GM12874 (cell line): Measurements from ENCODE around the gene RSRC1.

Source experiments
- TF ChIP-seq, protein P1 (sequence below): IDR thresholded peaks from 2 replicates; pipeline ENCODE4 v1.5.1; 2011; ENCODE audit warnings: low read depth, mild to moderate bottlenecking, control low read depth, low read length, moderate library complexity; ENCODE audit not compliant: insufficient read depth

Gene RSRC1

DNA sequence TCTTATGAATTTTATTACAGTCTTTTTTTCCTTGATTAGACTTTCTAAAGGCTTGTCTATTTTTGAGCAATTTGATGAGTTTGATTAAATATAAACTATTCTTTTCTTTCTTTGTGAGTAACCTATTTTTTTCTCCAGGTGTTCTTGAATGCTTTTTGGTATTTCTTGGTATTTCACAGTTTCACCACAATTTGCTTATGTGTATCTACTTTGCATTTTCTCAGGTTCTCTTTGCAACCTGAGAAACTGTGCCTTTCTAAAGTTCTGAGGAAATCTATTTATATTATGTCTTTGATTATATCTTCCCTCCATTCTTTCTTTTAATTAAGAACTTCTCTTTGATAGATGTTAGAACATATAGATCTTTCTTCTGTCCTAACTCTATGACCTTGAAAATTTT is 344.0 kb downstream of the RSRC1 start:
- TF ChIP-seq, protein P1, sequence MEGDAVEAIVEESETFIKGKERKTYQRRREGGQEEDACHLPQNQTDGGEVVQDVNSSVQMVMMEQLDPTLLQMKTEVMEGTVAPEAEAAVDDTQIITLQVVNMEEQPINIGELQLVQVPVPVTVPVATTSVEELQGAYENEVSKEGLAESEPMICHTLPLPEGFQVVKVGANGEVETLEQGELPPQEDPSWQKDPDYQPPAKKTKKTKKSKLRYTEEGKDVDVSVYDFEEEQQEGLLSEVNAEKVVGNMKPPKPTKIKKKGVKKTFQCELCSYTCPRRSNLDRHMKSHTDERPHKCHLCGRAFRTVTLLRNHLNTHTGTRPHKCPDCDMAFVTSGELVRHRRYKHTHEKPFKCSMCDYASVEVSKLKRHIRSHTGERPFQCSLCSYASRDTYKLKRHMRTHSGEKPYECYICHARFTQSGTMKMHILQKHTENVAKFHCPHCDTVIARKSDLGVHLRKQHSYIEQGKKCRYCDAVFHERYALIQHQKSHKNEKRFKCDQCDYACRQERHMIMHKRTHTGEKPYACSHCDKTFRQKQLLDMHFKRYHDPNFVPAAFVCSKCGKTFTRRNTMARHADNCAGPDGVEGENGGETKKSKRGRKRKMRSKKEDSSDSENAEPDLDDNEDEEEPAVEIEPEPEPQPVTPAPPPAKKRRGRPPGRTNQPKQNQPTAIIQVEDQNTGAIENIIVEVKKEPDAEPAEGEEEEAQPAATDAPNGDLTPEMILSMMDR: no peak

DNA sequence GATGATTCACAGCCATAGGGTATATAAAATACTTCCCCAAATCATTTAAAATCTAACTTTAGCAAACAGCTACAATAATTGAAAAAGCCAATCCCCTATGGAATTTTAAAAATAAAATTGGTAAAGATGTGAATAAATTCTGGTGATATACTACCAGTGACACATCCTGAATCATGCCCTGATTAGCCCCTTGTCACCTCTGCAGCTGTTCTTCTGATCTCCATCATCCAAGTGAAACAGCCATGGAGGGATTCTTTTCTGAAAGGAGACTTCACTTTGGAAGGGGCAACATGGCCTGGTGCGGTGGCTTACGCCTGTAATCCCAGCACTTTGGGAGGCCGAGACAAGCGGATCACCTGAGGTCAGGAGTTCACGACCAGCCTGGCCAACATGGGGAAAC is 345.5 kb downstream of the RSRC1 start:
- TF ChIP-seq, protein P1: no peak

DNA sequence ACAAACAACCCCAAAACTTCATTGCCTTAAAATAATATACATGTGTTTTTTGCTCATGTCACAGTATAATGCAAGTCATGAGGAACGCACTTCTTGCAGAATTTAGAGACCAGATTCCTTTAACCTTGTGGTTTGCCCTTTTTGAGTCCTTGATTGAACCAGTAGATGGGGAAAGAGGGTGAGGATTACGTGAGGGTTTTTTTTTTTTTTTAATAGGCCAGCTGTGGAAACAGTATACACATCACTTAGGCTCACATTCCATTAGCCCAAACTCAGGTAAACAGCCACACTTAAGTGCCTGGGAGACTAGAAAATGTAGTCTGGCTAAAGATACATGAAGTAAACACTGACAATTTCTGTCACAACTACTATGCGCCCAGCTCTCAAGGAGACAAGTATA is 346.2 kb downstream of the RSRC1 start:
- TF ChIP-seq, protein P1: no peak

DNA sequence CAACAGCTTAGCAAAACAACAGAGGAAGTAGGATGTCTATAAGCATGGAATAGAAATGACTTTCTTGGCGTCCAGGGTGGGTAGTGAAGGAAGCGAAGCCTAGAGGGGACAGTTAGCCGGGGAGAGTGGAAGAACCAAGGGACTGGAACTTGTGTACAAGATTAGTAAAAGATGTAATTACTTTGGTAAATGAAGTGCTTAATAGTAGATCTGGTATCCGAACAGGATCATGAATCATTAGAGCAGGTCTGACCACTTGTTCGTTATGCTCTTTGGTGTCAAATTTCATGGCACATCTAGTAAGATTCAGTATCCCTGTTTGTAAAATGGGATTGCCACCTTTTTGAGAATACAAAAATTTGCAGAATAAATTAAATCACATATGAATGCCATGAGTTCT is 348.6 kb downstream of the RSRC1 start:
- TF ChIP-seq, protein P1: no peak

DNA sequence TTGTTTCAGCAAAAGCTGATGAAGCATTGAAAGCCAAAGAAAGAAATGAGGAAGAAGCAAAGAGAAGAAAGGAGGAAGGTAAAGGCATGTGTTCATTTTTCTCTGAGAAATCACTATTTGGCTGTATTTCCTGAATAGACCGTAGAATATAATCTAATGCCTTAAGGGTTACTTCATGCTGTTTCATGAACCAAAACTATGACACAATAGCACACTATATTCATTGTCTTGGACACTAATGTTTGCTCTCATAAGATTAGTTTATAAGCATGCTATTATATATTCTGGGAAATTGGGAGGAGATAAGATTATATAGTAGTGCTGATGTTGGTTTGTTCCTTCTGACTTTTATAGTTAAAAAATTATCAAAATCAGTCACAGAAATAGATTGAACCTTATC is 351.0 kb downstream of the RSRC1 start:
- TF ChIP-seq, protein P1: no peak

DNA sequence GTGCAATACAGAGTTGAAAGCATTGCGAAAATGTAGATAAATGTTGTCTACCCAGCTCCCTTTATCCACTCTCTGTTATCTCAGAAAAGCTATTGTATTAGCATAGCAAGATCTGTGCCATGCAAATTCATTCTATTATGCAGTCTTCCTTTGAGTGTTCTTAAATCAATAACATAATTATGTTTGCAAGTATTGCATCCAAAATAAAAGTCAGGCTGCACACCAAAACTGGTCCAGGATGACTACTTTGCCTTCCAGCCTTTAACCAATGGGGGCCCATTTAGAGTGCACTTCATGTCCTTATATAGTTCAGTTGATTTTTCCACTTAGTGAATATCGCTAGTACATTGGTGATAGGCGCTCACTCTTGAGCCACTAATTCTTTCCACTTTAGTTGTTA is 353.7 kb downstream of the RSRC1 start:
- TF ChIP-seq, protein P1: no peak

DNA sequence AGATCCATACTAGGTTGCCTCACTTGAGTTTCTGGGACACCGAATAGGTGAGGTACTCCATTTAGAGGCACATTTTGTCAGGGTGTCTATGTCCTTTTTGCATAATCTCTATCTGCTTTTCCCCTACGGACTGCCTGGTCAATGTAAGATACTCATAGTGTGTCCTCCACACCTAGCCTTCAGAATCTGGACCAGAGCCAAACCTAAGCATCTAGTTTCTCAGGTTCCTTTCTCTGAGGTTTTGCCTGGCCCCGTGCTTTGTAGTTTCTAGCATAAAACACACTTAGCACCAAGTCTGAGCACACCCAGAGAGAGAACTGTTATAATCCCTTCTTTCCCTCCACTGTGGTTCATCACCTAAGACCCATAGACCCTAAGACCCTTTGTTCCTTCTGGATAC is 355.2 kb downstream of the RSRC1 start:
- TF ChIP-seq, protein P1: no peak
